ENCODE data around the gene LMCD1. TPM values are rescaled to one million over a fixed set of nuclear protein-coding genes. Genes with fewer than 3 reads are reported as not detected.

Gene LMCD1
- total and polyA plus RNA-seq, 2 donors (not counting 1 experiment from before 2014, with no cell fraction given), result 60.1 to 137 TPM

GRCh38 chr3:8556473-8556869 lies 54.8 kb downstream of the LMCD1 start:
- Histone ChIP-seq H3K9me3 (ENCODE audit: control insufficient read depth, insufficient read depth, low read depth, low read length) (no peaks in the 10 kb centered on the region), H3K36me3 (ENCODE audit: control insufficient read depth, insufficient read depth, low read length) (peaks cover 2% of the 10 kb centered on the region), H2AFZ (ENCODE audit: low read length) (no peak overlapping the region), H3K4me3 (replicated peaks in 1 of 4; ENCODE audit: control extremely low read depth in 1 of 4, insufficient read depth in 1 of 4, low read depth in 3 of 4, low read length in 4 of 4) (no peak overlapping the region), H3K79me2 (ENCODE audit: control insufficient read depth, insufficient read depth, low read length) (no peaks in the 10 kb centered on the region), H3K4me1 (ENCODE audit: control insufficient read depth, extremely low read depth, insufficient read depth, low read length) (peaks cover 14% of the 10 kb centered on the region), H3K4me2 (ENCODE audit: extremely low read depth, insufficient read depth, low read length) (no peak overlapping the region), H4K20me1 (ENCODE audit: control insufficient read depth, extremely low read depth, insufficient read depth, low read length) (no peaks in the 10 kb centered on the region), H3K9ac (ENCODE audit: insufficient read depth, low read length) (no peak overlapping the region), H3K27me3 (ENCODE audit: control insufficient read depth, insufficient read depth, low read length) (no peaks in the 10 kb centered on the region), H3K27ac (ENCODE audit: insufficient read depth, low read length) (no peak overlapping the region)
- DNase-seq (ENCODE audit: low read depth in 2 of 2), result no peak
- TF ChIP-seq EZH2 (IDR thresholded peaks at IDR 0.05; ENCODE audit: low read length, missing control alignments) (no peak), CTCF (conservative IDR thresholded peaks at IDR 0.05 in 1 of 2, IDR thresholded peaks at IDR 0.05 in 1 of 2; ENCODE audit: low read depth in 1 of 2, low read length in 2 of 2) (no peak)

- no peak overlapping the region for H3K4me3 ChIP-seq (replicated peaks in 1 of 4; ENCODE audit: control extremely low read depth in 1 of 4, insufficient read depth in 1 of 4, low read depth in 3 of 4, low read length in 4 of 4)
- no peaks in the 10 kb centered on the region for H4K20me1 ChIP-seq (ENCODE audit: control insufficient read depth, extremely low read depth, insufficient read depth, low read length)
- peak in 1 of 2 donors; percentile 43 for DNase-seq (ENCODE audit: low read depth in 2 of 2)
- no peaks in the 10 kb centered on the region for H3K27me3 ChIP-seq (ENCODE audit: control insufficient read depth, insufficient read depth, low read length)
- H3K9ac ChIP-seq (ENCODE audit: insufficient read depth, low read length), result no peak overlapping the region
- no peaks in the 10 kb centered on the region for H3K79me2 ChIP-seq (ENCODE audit: control insufficient read depth, insufficient read depth, low read length)
- no peak overlapping the region for H3K4me2 ChIP-seq (ENCODE audit: extremely low read depth, insufficient read depth, low read length)
- no peaks in the 10 kb centered on the region for H3K9me3 ChIP-seq (ENCODE audit: control insufficient read depth, insufficient read depth, low read depth, low read length)
- H3K4me1 ChIP-seq (ENCODE audit: control insufficient read depth, extremely low read depth, insufficient read depth, low read length), result peaks cover 14% of the 10 kb centered on the region
- no peak for TF ChIP-seq EZH2 (IDR thresholded peaks at IDR 0.05; ENCODE audit: low read length, missing control alignments)
- TF ChIP-seq CTCF (conservative IDR thresholded peaks at IDR 0.05 in 1 of 2, IDR thresholded peaks at IDR 0.05 in 1 of 2; ENCODE audit: low read depth in 1 of 2, low read length in 2 of 2), result no peak
- H3K27ac ChIP-seq (ENCODE audit: insufficient read depth, low read length), result no peak overlapping the region
- H3K36me3 ChIP-seq (ENCODE audit: control insufficient read depth, insufficient read depth, low read length), result peaks cover 2% of the 10 kb centered on the region
- H2AFZ ChIP-seq (ENCODE audit: low read length), result no peak overlapping the region
Observed at GRCh38 chr3:8557298-8557697, 55.7 kb downstream of the LMCD1 start.

- no peaks in the 10 kb centered on the region for H4K20me1 ChIP-seq (ENCODE audit: control insufficient read depth, extremely low read depth, insufficient read depth, low read length)
- peaks cover 14% of the 10 kb centered on the region for H3K4me1 ChIP-seq (ENCODE audit: control insufficient read depth, extremely low read depth, insufficient read depth, low read length)
- H3K9ac ChIP-seq (ENCODE audit: insufficient read depth, low read length), result no peak overlapping the region
- no peaks in the 10 kb centered on the region for H3K9me3 ChIP-seq (ENCODE audit: control insufficient read depth, insufficient read depth, low read depth, low read length)
- no peak overlapping the region for H3K4me2 ChIP-seq (ENCODE audit: extremely low read depth, insufficient read depth, low read length)
- no peak overlapping the region for H3K4me3 ChIP-seq (replicated peaks in 1 of 4; ENCODE audit: control extremely low read depth in 1 of 4, insufficient read depth in 1 of 4, low read depth in 3 of 4, low read length in 4 of 4)
- no peaks in the 10 kb centered on the region for H3K27me3 ChIP-seq (ENCODE audit: control insufficient read depth, insufficient read depth, low read length)
- H2AFZ ChIP-seq (ENCODE audit: low read length), result no peak overlapping the region
- DNase-seq (ENCODE audit: low read depth in 2 of 2), result peak in 1 of 2 donors; percentile 15
- H3K79me2 ChIP-seq (ENCODE audit: control insufficient read depth, insufficient read depth, low read length), result no peaks in the 10 kb centered on the region
- TF ChIP-seq EZH2 (IDR thresholded peaks at IDR 0.05; ENCODE audit: low read length, missing control alignments), result no peak
- no peak for TF ChIP-seq CTCF (conservative IDR thresholded peaks at IDR 0.05 in 1 of 2, IDR thresholded peaks at IDR 0.05 in 1 of 2; ENCODE audit: low read depth in 1 of 2, low read length in 2 of 2)
- peaks cover 2% of the 10 kb centered on the region for H3K36me3 ChIP-seq (ENCODE audit: control insufficient read depth, insufficient read depth, low read length)
- no peak overlapping the region for H3K27ac ChIP-seq (ENCODE audit: insufficient read depth, low read length)
Observed at GRCh38 chr3:8558645-8559044, 57.0 kb downstream of the LMCD1 start.
